ENCODE results near the gene CCNH.

The CCNH gene

DNA sequence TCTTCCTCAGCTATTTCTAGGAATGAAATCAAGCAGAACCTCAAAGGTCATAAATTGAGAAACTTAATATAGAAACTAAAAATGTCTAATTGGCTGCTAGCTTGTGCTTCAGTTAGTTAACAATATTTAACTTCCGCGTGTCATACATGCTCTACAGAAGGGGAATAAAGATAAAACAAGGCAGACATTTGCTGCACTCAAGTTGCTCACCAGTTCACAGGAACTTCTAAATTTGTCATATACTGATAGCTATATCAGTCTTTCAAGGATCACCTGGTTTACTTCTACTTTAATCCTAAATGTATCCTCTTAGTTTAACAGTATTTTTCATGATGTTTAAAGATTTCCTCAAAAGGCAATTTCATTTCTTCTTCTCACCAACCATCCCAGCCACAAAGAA is 8.4 kb downstream of the CCNH start:
- H3K4me3 ChIP-seq (ENCODE audit: low read length), result no peak overlapping the region
- TF ChIP-seq CTCF (conservative IDR thresholded peaks at IDR 0.05; ENCODE audit: low read depth, low read length), result no peak
- no peak for DNase-seq (ENCODE audit: low read depth)

DNA sequence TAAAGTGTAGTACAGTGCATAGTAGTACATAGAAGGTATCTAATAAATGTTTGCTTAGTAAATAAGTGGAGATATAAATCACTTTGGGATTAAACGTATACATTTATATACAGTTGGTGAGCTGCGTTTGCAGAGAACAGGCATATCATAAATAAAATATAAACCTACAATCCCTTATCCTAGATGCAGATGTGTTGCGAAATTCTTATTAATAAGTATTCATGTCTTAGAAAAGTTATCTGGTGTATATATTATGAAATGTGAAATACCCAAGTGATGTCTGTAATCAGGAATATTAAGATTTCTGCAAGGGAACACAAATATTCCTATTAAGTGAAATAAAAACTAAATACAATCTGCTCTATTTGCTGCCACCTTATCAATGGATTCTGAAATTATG is 8.8 kb downstream of the CCNH start:
- no peak overlapping the region for H3K4me3 ChIP-seq (ENCODE audit: low read length)
- TF ChIP-seq CTCF (conservative IDR thresholded peaks at IDR 0.05; ENCODE audit: low read depth, low read length), result no peak
- DNase-seq (ENCODE audit: low read depth), result no peak

- no peak for TF ChIP-seq CTCF (conservative IDR thresholded peaks at IDR 0.05; ENCODE audit: low read depth, low read length)
- no peak for DNase-seq (ENCODE audit: low read depth)
- no peak overlapping the region for H3K4me3 ChIP-seq (ENCODE audit: low read length)
Observed at GRCh38 chr5:87403409-87403808, 9.3 kb downstream of the CCNH start.

DNA sequence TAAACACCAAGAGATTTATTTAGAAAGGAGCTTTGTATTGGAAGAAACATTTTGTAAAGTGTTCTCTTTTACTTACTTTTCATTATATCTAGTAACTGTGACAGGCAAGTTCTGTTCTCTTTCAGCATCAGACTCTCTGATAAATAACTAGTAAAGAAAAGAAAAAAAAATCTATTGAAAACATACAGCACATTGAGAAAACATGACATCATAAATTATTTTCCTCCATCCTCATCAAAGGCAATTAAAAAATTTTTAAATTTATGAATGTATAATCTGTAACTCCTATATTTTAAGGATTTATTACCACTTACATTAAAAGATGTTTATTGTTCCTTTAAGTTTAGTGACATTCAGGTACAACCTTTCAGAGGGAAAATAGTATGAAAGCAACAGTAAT is 11.1 kb downstream of the CCNH start:
- no peak for TF ChIP-seq CTCF (conservative IDR thresholded peaks at IDR 0.05; ENCODE audit: low read depth, low read length)
- H3K4me3 ChIP-seq (ENCODE audit: low read length), result no peak overlapping the region
- no peak for DNase-seq (ENCODE audit: low read depth)

DNA sequence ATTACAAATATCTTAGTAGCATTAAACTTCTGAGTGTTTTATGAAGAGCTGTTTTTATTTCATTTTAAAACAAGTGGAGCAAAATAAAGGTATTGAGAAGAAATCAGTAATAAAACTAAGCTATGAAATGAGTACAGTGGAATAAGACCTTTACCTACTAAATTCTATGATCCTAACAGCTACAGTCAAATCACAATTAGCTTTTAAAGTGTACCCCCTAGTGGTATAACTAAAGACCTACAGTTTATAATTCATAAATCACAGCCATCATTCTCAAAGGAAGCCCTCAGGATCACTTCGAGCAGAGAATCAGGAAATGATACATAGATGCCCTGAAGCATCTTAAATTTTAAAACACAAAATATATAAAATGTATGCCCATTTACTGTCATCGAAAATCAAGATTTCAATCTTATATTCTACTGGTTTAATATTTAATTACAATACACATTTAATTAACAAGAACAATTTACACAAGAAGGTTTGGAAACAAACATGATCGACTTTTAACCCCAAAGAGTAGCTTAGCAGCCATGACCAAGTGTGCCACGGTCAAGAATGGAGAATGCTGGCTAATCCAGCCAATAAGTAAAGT is 12.3 kb downstream of the CCNH start:
- H3K4me3 ChIP-seq (ENCODE audit: low read length), result no peak overlapping the region
- no peak for DNase-seq (ENCODE audit: low read depth)
- peak; percentile 51 for TF ChIP-seq CTCF (conservative IDR thresholded peaks at IDR 0.05; ENCODE audit: low read depth, low read length)

DNA sequence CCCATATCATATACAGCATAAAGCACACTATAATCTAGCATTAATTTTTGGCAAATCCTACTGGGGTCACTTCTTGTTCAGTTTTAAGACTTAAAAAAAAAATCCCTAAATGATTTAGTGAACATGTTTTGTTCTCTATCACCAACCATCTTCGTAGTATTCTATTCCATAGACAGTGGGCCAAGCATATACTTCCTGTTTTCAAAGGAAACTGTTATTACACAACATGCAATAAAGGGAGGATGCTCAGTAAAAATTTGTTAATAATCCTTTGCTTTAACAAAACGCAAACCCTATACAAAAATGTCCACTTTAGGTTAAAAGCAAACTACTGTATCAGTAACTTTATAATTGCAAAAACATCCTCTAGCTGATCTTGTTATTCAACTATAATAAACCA is 13.0 kb downstream of the CCNH start:
- no peak overlapping the region for H3K4me3 ChIP-seq (ENCODE audit: low read length)
- no peak for TF ChIP-seq CTCF (conservative IDR thresholded peaks at IDR 0.05; ENCODE audit: low read depth, low read length)
- DNase-seq (ENCODE audit: low read depth), result no peak

DNA sequence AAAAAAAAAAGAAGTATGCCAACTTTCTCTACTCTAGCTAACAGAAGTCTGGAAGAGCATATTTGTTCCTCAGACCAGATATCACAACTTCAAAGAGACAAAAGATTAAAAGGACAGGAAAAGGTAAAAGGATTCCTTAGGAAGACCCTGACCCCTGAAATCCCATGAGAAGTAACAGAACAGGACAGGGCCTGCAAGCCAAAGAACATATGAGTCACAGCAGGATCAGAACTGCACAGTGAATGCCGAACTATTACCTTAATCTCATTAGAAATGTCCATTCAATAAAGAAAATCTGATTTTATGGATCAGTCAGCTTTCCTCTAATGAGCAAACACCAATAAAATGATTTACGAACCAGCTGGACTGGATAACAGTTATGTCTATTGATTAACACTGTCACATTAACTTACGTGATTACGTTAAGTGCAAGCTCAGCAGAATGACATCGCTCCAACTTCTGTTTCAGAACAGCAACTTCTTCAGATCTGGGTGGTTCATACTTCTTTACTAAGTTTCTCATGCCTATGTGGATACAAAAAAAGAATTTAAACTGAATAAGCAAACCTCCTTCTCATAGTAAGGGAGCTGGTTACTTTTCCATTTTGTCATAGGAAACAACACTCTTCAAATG is 13.6 kb downstream of the CCNH start:
- no peak for TF ChIP-seq CTCF (conservative IDR thresholded peaks at IDR 0.05; ENCODE audit: low read depth, low read length)
- no peak overlapping the region for H3K4me3 ChIP-seq (ENCODE audit: low read length)
- no peak for DNase-seq (ENCODE audit: low read depth)
